ENCODE results near the gene RIMS4.

- TF ChIP-seq, protein P1, sequence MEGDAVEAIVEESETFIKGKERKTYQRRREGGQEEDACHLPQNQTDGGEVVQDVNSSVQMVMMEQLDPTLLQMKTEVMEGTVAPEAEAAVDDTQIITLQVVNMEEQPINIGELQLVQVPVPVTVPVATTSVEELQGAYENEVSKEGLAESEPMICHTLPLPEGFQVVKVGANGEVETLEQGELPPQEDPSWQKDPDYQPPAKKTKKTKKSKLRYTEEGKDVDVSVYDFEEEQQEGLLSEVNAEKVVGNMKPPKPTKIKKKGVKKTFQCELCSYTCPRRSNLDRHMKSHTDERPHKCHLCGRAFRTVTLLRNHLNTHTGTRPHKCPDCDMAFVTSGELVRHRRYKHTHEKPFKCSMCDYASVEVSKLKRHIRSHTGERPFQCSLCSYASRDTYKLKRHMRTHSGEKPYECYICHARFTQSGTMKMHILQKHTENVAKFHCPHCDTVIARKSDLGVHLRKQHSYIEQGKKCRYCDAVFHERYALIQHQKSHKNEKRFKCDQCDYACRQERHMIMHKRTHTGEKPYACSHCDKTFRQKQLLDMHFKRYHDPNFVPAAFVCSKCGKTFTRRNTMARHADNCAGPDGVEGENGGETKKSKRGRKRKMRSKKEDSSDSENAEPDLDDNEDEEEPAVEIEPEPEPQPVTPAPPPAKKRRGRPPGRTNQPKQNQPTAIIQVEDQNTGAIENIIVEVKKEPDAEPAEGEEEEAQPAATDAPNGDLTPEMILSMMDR (IDR thresholded peaks at IDR 0.05; ENCODE audit: low read depth, low read length, missing input control), result no peak
- no peak for TF ChIP-seq YY1 (IDR thresholded peaks at IDR 0.05)
Observed at GRCh38 chr20:44830523-44830922, 20.2 kb upstream of the RIMS4 start.

All from liver (tissue), 2 donors.